Measurements from ENCODE around the gene LAMC3. TPM values are rescaled to one million over a fixed set of nuclear protein-coding genes. Genes with fewer than 3 reads are reported as not detected.

Gene LAMC3
- total RNA-seq, 2 experiments from 2014 or later: 0.66 to 1.7 TPM

DNA sequence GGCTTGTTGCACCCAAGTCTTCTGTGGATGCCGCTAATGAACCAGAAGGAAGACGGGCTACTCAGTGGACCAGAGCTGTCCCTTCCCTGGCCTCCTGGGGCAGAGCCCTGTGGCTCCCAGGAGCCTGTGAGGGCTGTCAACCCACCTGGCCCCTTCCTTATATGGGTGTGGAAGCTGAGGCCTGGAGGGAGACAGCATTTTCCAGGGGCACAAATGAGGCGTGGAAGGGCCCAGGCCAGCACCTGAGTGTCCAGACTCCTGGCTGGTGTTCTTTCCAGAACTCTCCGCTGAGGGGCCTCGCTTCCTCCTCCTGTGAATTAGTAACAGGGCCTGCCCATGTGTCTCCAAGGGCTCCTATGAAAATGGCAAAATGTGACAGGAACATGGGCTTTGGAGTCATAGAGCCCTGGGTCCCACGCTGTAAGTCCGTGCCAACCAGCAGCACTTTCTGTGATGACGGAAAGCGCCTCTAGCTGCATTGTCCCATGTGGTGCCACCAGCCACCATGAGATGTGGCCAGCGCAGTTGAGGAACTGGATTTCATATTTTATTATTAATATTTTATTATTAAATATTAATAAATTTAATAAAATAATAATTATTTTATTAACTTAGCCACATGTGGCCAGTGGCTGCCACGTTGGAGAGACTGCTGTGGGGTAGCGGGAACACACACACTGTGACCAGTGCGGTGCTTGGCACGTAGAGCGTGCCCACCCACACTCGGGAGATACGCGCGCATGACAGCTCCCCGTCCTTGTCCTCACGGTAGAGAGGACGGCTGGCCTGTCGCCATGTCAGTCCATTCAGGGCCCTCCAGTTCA, 18.3 kb downstream of the LAMC3 start:
- no peaks in the 10 kb centered on the region for H3K27me3 ChIP-seq (ENCODE audit: control insufficient read depth in 1 of 2, insufficient read depth in 2 of 2, low read length in 2 of 2)
- Mint-ChIP-seq H3K27ac (no peak overlapping the region), H3K4me1 (ENCODE audit: low read depth) (no peaks in the 10 kb centered on the region), H3K4me3 (no peak overlapping the region), H3K9me3 (no peaks in the 10 kb centered on the region), H3K27me3 (peaks cover 6% of the 10 kb centered on the region), H3K36me3 (ENCODE audit: low read depth) (no peaks in the 10 kb centered on the region)
- DNase-seq: no peak
- intact Hi-C loops (cut with DNase I, micrococcal nuclease): no loop called here
- POLR2A ChIA-PET: no interaction called here
- no peak for ATAC-seq (ENCODE audit: poor library complexity)
- CTCF ChIA-PET: no interaction called here
- no peak overlapping the region for H3K27ac ChIP-seq (ENCODE audit: low read depth in 1 of 2, low read length in 2 of 2)
- no peaks in the 10 kb centered on the region for H3K9me3 ChIP-seq (ENCODE audit: control insufficient read depth in 1 of 2, insufficient read depth in 1 of 2, low read length in 2 of 2)
- no peak overlapping the region for H3K4me3 ChIP-seq (ENCODE audit: low read length)
- TF ChIP-seq, protein P1, sequence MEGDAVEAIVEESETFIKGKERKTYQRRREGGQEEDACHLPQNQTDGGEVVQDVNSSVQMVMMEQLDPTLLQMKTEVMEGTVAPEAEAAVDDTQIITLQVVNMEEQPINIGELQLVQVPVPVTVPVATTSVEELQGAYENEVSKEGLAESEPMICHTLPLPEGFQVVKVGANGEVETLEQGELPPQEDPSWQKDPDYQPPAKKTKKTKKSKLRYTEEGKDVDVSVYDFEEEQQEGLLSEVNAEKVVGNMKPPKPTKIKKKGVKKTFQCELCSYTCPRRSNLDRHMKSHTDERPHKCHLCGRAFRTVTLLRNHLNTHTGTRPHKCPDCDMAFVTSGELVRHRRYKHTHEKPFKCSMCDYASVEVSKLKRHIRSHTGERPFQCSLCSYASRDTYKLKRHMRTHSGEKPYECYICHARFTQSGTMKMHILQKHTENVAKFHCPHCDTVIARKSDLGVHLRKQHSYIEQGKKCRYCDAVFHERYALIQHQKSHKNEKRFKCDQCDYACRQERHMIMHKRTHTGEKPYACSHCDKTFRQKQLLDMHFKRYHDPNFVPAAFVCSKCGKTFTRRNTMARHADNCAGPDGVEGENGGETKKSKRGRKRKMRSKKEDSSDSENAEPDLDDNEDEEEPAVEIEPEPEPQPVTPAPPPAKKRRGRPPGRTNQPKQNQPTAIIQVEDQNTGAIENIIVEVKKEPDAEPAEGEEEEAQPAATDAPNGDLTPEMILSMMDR (IDR thresholded peaks at IDR 0.05): no peak
- H3K36me3 ChIP-seq (ENCODE audit: insufficient read depth, low read length): no peaks in the 10 kb centered on the region
- no peaks in the 10 kb centered on the region for H3K4me1 ChIP-seq (ENCODE audit: insufficient read depth, low read length)

DNA sequence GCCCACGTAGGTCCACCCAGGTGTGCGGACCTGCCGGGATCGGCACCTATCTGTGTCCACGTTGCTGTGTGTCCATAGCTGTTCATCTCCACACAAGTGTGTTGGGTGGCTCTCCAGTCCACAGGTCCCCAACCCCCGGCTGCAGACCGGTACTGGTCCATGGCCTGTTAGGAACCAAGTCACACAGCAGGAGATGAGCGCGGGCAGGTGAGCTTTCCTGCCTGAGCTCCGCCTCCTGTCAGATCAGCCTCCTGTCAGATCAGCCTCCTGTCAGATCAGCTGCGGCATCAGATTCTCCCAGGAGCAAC, 18.9 kb downstream of the LAMC3 start:
- Mint-ChIP-seq H3K4me1 (ENCODE audit: low read depth) (no peaks in the 10 kb centered on the region), H3K4me3 (no peak overlapping the region), H3K27ac (no peak overlapping the region), H3K9me3 (no peaks in the 10 kb centered on the region), H3K36me3 (ENCODE audit: low read depth) (no peaks in the 10 kb centered on the region), H3K27me3 (peaks cover 6% of the 10 kb centered on the region)
- ATAC-seq (ENCODE audit: poor library complexity): no peak
- TF ChIP-seq, protein P1 (IDR thresholded peaks at IDR 0.05): no peak
- Histone ChIP-seq H3K27me3 (ENCODE audit: control insufficient read depth in 1 of 2, insufficient read depth in 2 of 2, low read length in 2 of 2) (no peaks in the 10 kb centered on the region), H3K9me3 (ENCODE audit: control insufficient read depth in 1 of 2, insufficient read depth in 1 of 2, low read length in 2 of 2) (no peaks in the 10 kb centered on the region), H3K27ac (ENCODE audit: low read depth in 1 of 2, low read length in 2 of 2) (no peak overlapping the region), H3K4me3 (ENCODE audit: low read length) (no peak overlapping the region), H3K36me3 (ENCODE audit: insufficient read depth, low read length) (no peaks in the 10 kb centered on the region), H3K4me1 (ENCODE audit: insufficient read depth, low read length) (no peaks in the 10 kb centered on the region)
- DNase-seq: no peak
- intact Hi-C loops (cut with DNase I, micrococcal nuclease): no loop called here
- ChIA-PET CTCF (no interaction called here), POLR2A (no interaction called here)

DNA sequence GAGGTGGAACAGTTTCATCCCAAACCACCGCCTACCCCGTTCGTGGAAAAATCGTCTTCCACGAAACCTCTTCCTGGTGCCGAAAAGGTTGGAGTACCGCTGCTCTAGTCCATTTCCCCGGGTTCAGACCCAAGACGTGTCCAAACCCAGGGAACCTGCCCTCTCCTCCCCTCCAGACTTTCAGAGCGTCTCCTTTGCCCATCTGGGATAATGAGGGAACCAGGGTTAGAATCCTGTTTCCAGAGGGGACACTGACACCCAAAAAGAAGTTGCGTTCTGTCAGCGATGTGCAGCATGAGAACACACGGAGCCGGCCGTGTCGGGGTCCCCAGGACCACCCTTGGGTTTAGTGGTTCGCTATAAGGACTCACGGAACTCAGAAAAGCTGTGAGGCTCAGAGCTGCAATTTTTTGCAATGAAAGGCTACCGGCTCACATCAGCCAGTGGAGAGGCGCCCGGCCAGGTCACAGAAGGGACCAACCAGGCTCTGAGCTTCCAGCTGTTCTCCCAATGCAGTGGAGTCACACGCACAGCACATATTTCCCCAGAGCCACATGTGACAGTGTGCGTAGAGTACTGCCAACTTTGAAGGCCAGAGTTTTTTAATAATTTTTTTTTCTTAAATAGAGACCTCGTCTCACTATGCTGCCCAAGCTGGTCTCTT, 19.4 kb downstream of the LAMC3 start:
- Mint-ChIP-seq H3K9me3 (no peaks in the 10 kb centered on the region), H3K4me3 (no peak overlapping the region), H3K27ac (no peak overlapping the region), H3K27me3 (peaks cover 6% of the 10 kb centered on the region), H3K4me1 (ENCODE audit: low read depth) (no peaks in the 10 kb centered on the region), H3K36me3 (ENCODE audit: low read depth) (no peaks in the 10 kb centered on the region)
- Histone ChIP-seq H3K9me3 (ENCODE audit: control insufficient read depth in 1 of 2, insufficient read depth in 1 of 2, low read length in 2 of 2) (no peaks in the 10 kb centered on the region), H3K36me3 (ENCODE audit: insufficient read depth, low read length) (no peaks in the 10 kb centered on the region), H3K27me3 (ENCODE audit: control insufficient read depth in 1 of 2, insufficient read depth in 2 of 2, low read length in 2 of 2) (no peaks in the 10 kb centered on the region), H3K27ac (ENCODE audit: low read depth in 1 of 2, low read length in 2 of 2) (no peak overlapping the region), H3K4me1 (ENCODE audit: insufficient read depth, low read length) (no peaks in the 10 kb centered on the region), H3K4me3 (ENCODE audit: low read length) (no peak overlapping the region)
- ChIA-PET POLR2A (no interaction called here), CTCF (no interaction called here)
- TF ChIP-seq, protein P1 (IDR thresholded peaks at IDR 0.05): no peak
- intact Hi-C loops (cut with DNase I, micrococcal nuclease): no loop called here
- DNase-seq (no peak), ATAC-seq (ENCODE audit: poor library complexity) (no peak)
